Measurements from ENCODE around the gene YARS2.
"Not testable (repeated sequence)": the region's sequence is repeated elsewhere in the genome, so short reads cannot be mapped to it uniquely, and the experiment has no call there.

- TF ChIP-seq CTCF (optimal IDR thresholded peaks at IDR 0.05 in 1 of 3, IDR thresholded peaks at IDR 0.05 in 1 of 3, conservative IDR thresholded peaks at IDR 0.05 in 1 of 3; ENCODE audit: extremely low read depth in 1 of 3, insufficient read depth in 2 of 3, low read length in 3 of 3); EZH2 (IDR thresholded peaks at IDR 0.05; ENCODE audit: low read length): not testable (repeated sequence)
Measured at GRCh38 chr12:32699437-32699836, 56.3 kb downstream of the YARS2 start.

Data from keratinocyte (primary cell).